ENCODE results near the gene ACBD4.

DNA sequence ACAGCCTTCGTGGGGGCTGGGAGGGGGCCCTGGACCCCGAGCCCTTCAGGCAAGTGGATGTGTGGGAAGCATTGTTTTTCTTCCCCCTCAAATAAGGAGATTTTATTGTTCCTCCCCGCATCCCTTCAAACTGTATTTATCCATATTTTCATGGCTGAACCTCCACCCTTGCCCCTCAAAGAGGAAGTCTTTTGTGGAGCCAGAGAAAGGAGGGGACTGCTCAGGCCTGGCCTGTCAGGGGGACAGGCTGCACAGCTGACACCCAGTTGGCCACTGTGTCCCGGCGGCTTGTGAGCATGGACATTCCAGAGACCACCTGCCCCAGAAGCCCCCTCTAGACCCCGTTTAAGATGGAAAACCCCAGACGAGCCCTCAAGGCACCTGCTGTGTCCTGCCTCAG, 42.1 kb downstream of the ACBD4 start:
- TF ChIP-seq, protein P1, sequence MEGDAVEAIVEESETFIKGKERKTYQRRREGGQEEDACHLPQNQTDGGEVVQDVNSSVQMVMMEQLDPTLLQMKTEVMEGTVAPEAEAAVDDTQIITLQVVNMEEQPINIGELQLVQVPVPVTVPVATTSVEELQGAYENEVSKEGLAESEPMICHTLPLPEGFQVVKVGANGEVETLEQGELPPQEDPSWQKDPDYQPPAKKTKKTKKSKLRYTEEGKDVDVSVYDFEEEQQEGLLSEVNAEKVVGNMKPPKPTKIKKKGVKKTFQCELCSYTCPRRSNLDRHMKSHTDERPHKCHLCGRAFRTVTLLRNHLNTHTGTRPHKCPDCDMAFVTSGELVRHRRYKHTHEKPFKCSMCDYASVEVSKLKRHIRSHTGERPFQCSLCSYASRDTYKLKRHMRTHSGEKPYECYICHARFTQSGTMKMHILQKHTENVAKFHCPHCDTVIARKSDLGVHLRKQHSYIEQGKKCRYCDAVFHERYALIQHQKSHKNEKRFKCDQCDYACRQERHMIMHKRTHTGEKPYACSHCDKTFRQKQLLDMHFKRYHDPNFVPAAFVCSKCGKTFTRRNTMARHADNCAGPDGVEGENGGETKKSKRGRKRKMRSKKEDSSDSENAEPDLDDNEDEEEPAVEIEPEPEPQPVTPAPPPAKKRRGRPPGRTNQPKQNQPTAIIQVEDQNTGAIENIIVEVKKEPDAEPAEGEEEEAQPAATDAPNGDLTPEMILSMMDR (IDR thresholded peaks at IDR 0.05 in 4 of 5, conservative IDR thresholded peaks at IDR 0.05 in 1 of 5), result no peak
- TF ChIP-seq POLR2A (IDR thresholded peaks at IDR 0.05), result no peak

Measured in gastrocnemius medialis (tissue), 4 donors.